ENCODE measurements around the gene TMEM134. TPM values are rescaled to one million over a fixed set of nuclear protein-coding genes. Genes with fewer than 3 reads are reported as not detected.
A peak's percentile ranks its signal among the peaks of the same experiment; 100 is the strongest.

Gene TMEM134
- polyA plus RNA-seq, 4 donors, result 70.3 to 119 (median 71.2) TPM

- Histone ChIP-seq H3K4me3 (ENCODE audit: low read depth in 1 of 3, low read length in 3 of 3) (peak overlapping the region; percentile 54 to 83 (median 79)), H3K36me3 (ENCODE audit: control insufficient read depth in 3 of 3, insufficient read depth in 2 of 3, low read depth in 1 of 3, low read length in 3 of 3) (peaks cover 0 to 18% (median 0%) of the 10 kb centered on the region in 3 donors), H3K27ac (ENCODE audit: low read depth in 1 of 3, low read length in 2 of 3) (peak overlapping the region; percentile 86 to 100 (median 94)), H3K4me1 (ENCODE audit: control insufficient read depth in 3 of 3, insufficient read depth in 2 of 3, low read depth in 1 of 3, low read length in 2 of 3) (peaks cover 2 to 54% (median 6%) of the 10 kb centered on the region in 3 donors), H3K9me3 (ENCODE audit: control insufficient read depth in 2 of 2, insufficient read depth in 1 of 2, low read depth in 1 of 2, low read length in 1 of 2) (no peaks in the 10 kb centered on the region), H3K27me3 (ENCODE audit: control insufficient read depth in 3 of 3, insufficient read depth in 3 of 3, low read length in 3 of 3) (no peaks in the 10 kb centered on the region)
- 1% methylated on average over 45 to 57 of the region's 57 CpGs for WGBS, 3 donors
- DNase-seq, result peak; percentile 96 to 100
- no peak for FAIRE-seq
Observed at GRCh38 chr11:67508486-67509121, 39.6 kb upstream of the TMEM134 start.

- Histone ChIP-seq H3K4me1 (ENCODE audit: control insufficient read depth in 3 of 3, insufficient read depth in 2 of 3, low read depth in 1 of 3, low read length in 2 of 3) (peaks cover 2 to 60% (median 8%) of the 10 kb centered on the region in 3 donors), H3K36me3 (ENCODE audit: control insufficient read depth in 3 of 3, insufficient read depth in 2 of 3, low read depth in 1 of 3, low read length in 3 of 3) (peaks cover 0 to 24% (median 0%) of the 10 kb centered on the region in 3 donors), H3K4me3 (ENCODE audit: low read depth in 1 of 3, low read length in 3 of 3) (peak within 1 kb of the TSS; percentile 59 to 83 (median 79)), H3K27me3 (ENCODE audit: control insufficient read depth in 3 of 3, insufficient read depth in 3 of 3, low read length in 3 of 3) (no peaks in the 10 kb centered on the region), H3K27ac (ENCODE audit: low read depth in 1 of 3, low read length in 2 of 3) (peak within 1 kb of the TSS; percentile 94 to 100 (median 97)), H3K9me3 (ENCODE audit: control insufficient read depth in 2 of 2, insufficient read depth in 1 of 2, low read depth in 1 of 2, low read length in 1 of 2) (no peaks in the 10 kb centered on the region)
- FAIRE-seq (no peak), DNase-seq (peak; percentile 99 to 100)
- 0% methylated on average over 46 to 57 of the region's 57 CpGs for WGBS, 3 donors
Observed at GRCh38 chr11:67507864-67508485, 38.9 kb upstream of the TMEM134 start, which contains the start of gene CDK2AP2. Gene CDK2AP2 (minus strand): TSS chr11:67508162. CDS start chr11:67508082, 80 bp downstream.

GRCh38 chr11:67507242-67507863 is 38.3 kb upstream of the TMEM134 start:
- Histone ChIP-seq H3K36me3 (ENCODE audit: control insufficient read depth in 3 of 3, insufficient read depth in 2 of 3, low read depth in 1 of 3, low read length in 3 of 3) (peaks cover 0 to 28% (median 0%) of the 10 kb centered on the region in 3 donors), H3K4me1 (ENCODE audit: control insufficient read depth in 3 of 3, insufficient read depth in 2 of 3, low read depth in 1 of 3, low read length in 2 of 3) (peaks cover 2 to 60% (median 8%) of the 10 kb centered on the region in 3 donors), H3K27me3 (ENCODE audit: control insufficient read depth in 3 of 3, insufficient read depth in 3 of 3, low read length in 3 of 3) (no peaks in the 10 kb centered on the region), H3K27ac (ENCODE audit: low read depth in 1 of 3, low read length in 2 of 3) (peak overlapping the region; percentile 94 to 100 (median 97)), H3K9me3 (ENCODE audit: control insufficient read depth in 2 of 2, insufficient read depth in 1 of 2, low read depth in 1 of 2, low read length in 1 of 2) (no peaks in the 10 kb centered on the region), H3K4me3 (ENCODE audit: low read depth in 1 of 3, low read length in 3 of 3) (peak overlapping the region; percentile 17 to 83 (median 59))
- FAIRE-seq, result no peak
- WGBS, 3 donors, result 8 to 22% (median 14%) methylated on average over 33 of the region's 33 CpGs
- peak in 1 of 2 donors; percentile 88 for DNase-seq

- peak overlapping the region in 2 of 3 donors; percentile 59 to 83 for H3K4me3 ChIP-seq (ENCODE audit: low read depth in 1 of 3, low read length in 3 of 3)
- no peaks in the 10 kb centered on the region for H3K27me3 ChIP-seq (ENCODE audit: control insufficient read depth in 3 of 3, insufficient read depth in 3 of 3, low read length in 3 of 3)
- no peak for DNase-seq
- peak overlapping the region; percentile 94 to 100 (median 97) for H3K27ac ChIP-seq (ENCODE audit: low read depth in 1 of 3, low read length in 2 of 3)
- WGBS, 3 donors, result 30 to 78% (median 47%) methylated on average over 16 of the region's 16 CpGs
- peaks cover 2 to 62% (median 8%) of the 10 kb centered on the region in 3 donors for H3K4me1 ChIP-seq (ENCODE audit: control insufficient read depth in 3 of 3, insufficient read depth in 2 of 3, low read depth in 1 of 3, low read length in 2 of 3)
- FAIRE-seq, result no peak
- no peaks in the 10 kb centered on the region for H3K9me3 ChIP-seq (ENCODE audit: control insufficient read depth in 2 of 2, insufficient read depth in 1 of 2, low read depth in 1 of 2, low read length in 1 of 2)
- H3K36me3 ChIP-seq (ENCODE audit: control insufficient read depth in 3 of 3, insufficient read depth in 2 of 3, low read depth in 1 of 3, low read length in 3 of 3), result peaks cover 0 to 36% (median 3%) of the 10 kb centered on the region in 3 donors
Observed at GRCh38 chr11:67506426-67507051, 37.5 kb upstream of the TMEM134 start.

- Histone ChIP-seq H3K4me1 (ENCODE audit: control insufficient read depth in 3 of 3, insufficient read depth in 2 of 3, low read depth in 1 of 3, low read length in 2 of 3) (peaks cover 2 to 60% (median 8%) of the 10 kb centered on the region in 3 donors), H3K27ac (ENCODE audit: low read depth in 1 of 3, low read length in 2 of 3) (peak overlapping the region; percentile 94 to 100 (median 97)), H3K9me3 (ENCODE audit: control insufficient read depth in 2 of 2, insufficient read depth in 1 of 2, low read depth in 1 of 2, low read length in 1 of 2) (no peaks in the 10 kb centered on the region), H3K36me3 (ENCODE audit: control insufficient read depth in 3 of 3, insufficient read depth in 2 of 3, low read depth in 1 of 3, low read length in 3 of 3) (peaks cover 0 to 42% (median 3%) of the 10 kb centered on the region in 3 donors), H3K27me3 (ENCODE audit: control insufficient read depth in 3 of 3, insufficient read depth in 3 of 3, low read length in 3 of 3) (no peaks in the 10 kb centered on the region), H3K4me3 (ENCODE audit: low read depth in 1 of 3, low read length in 3 of 3) (peak overlapping the region in 2 of 3 donors; percentile 83 to 86)
- DNase-seq (peak; percentile 97 to 99), FAIRE-seq (no peak)
- WGBS, 3 donors, result 1 to 14% (median 4%) methylated on average over 17 of the region's 17 CpGs
Observed at GRCh38 chr11:67505605-67506396, 36.8 kb upstream of the TMEM134 start.

GRCh38 chr11:67504950-67505581 is 36.0 kb upstream of the TMEM134 start, which contains the start of gene PITPNM1:
Gene PITPNM1 (minus strand): TSS chr11:67505363. CDS start chr11:67504180, 1,183 bp downstream.
- DNase-seq (peak; percentile 79 to 89), FAIRE-seq (no peak)
- no peaks in the 10 kb centered on the region for H3K9me3 ChIP-seq (ENCODE audit: control insufficient read depth in 2 of 2, insufficient read depth in 1 of 2, low read depth in 1 of 2, low read length in 1 of 2)
- WGBS, 3 donors, result 0 to 1% (median 1%) methylated on average over 35 to 58 of the region's 58 CpGs
- H3K27me3 ChIP-seq (ENCODE audit: control insufficient read depth in 3 of 3, insufficient read depth in 3 of 3, low read length in 3 of 3), result no peaks in the 10 kb centered on the region
- peaks cover 0 to 47% (median 3%) of the 10 kb centered on the region in 3 donors for H3K36me3 ChIP-seq (ENCODE audit: control insufficient read depth in 3 of 3, insufficient read depth in 2 of 3, low read depth in 1 of 3, low read length in 3 of 3)
- peaks cover 0 to 54% (median 8%) of the 10 kb centered on the region in 3 donors for H3K4me1 ChIP-seq (ENCODE audit: control insufficient read depth in 3 of 3, insufficient read depth in 2 of 3, low read depth in 1 of 3, low read length in 2 of 3)
- H3K27ac ChIP-seq (ENCODE audit: low read depth in 1 of 3, low read length in 2 of 3), result peak within 1 kb of the TSS; percentile 95 to 100 (median 97)
- peak within 1 kb of the TSS; percentile 68 to 86 (median 83) for H3K4me3 ChIP-seq (ENCODE audit: low read depth in 1 of 3, low read length in 3 of 3)
